CD4-positive, alpha-beta T cell (primary cell): ENCODE results near the gene NET1. TPM values are rescaled to one million over a fixed set of nuclear protein-coding genes. Genes with fewer than 3 reads are reported as not detected.

Experiments used
- ATAC-seq: fragments of 200-7000 bp; cut with Tn5 transposase; one replicate; pipeline ENCODE4 v1.10.0; 2022; ENCODE audit warnings: mild to moderate bottlenecking; ENCODE audit not compliant: poor library complexity
- CTCF ChIA-PET: fragments of 350-600 bp; sonication (Branson Sonifier 250); formaldehyde crosslinking; loops from one replicate; lab custom pipeline; 2021; ENCODE audit warnings: antibody characterized with exemption, inconsistent platforms; lab: Charles Lee
- POLR2A ChIA-PET: fragments of 350-600 bp; sonication (Branson Sonifier 250); formaldehyde crosslinking; loops from one replicate; lab custom pipeline; 2021; ENCODE audit warnings: antibody characterized with exemption, inconsistent platforms; lab: Charles Lee
- DNase-seq, 14 experiments: peaks; one replicate each; pipeline ENCODE4 v3.0.0-alpha.2; 2013 to 2020; ENCODE audit warnings: mixed read lengths in 2 of 14
- H3K27ac ChIP-seq, 2 donors: one replicate each; pipeline versions ENCODE4 v1.5.1 to v1.7.0; 2013; ENCODE audit warnings: low read length in 2 of 2, low read depth in 1 of 2, mild to moderate bottlenecking in 1 of 2
- H3K27me3 ChIP-seq, 2 experiments: 1 replicate in 1 of 2; 2 replicates in 1 of 2; pipeline versions ENCODE4 v1.6.1 to v1.7.0; 2013; ENCODE audit warnings: low read length in 2 of 2, control low read depth in 1 of 2, mild to moderate bottlenecking in 1 of 2, moderate library complexity in 1 of 2; ENCODE audit not compliant: insufficient read depth in 2 of 2, control insufficient read depth in 1 of 2
- H3K36me3 ChIP-seq: one replicate; pipeline ENCODE4 v1.6.1; 2013; ENCODE audit warnings: low read length, control low read depth; ENCODE audit not compliant: insufficient read depth
- H3K4me1 ChIP-seq: one replicate; pipeline ENCODE4 v1.6.1; 2013; ENCODE audit warnings: low read length, control low read depth; ENCODE audit not compliant: insufficient read depth
- H3K4me3 ChIP-seq: one replicate; pipeline ENCODE4 v1.5.1; 2013; ENCODE audit warnings: mild to moderate bottlenecking, low read length, moderate library complexity
- H3K9me3 ChIP-seq, 2 experiments: 1 replicate in 1 of 2; 2 replicates in 1 of 2; pipeline versions ENCODE4 v1.6.1 to v1.7.0; 2013; ENCODE audit warnings: low read length in 2 of 2, mild to moderate bottlenecking in 2 of 2, control low read depth in 1 of 2, moderate library complexity in 1 of 2; ENCODE audit not compliant: control insufficient read depth in 1 of 2, insufficient read depth in 1 of 2
- H3K27ac Mint-ChIP-seq: one replicate; pipeline ENCODE4 v1.8.0; 2020; ENCODE audit warnings: mixed read lengths
- H3K27me3 Mint-ChIP-seq: one replicate; pipeline ENCODE4 v1.8.0; 2021; ENCODE audit warnings: mixed read lengths
- H3K36me3 Mint-ChIP-seq: one replicate; pipeline ENCODE4 v1.8.0; 2021; ENCODE audit warnings: low read depth, mixed read lengths
- H3K4me1 Mint-ChIP-seq: one replicate; pipeline ENCODE4 v1.8.0; 2021; ENCODE audit warnings: low read depth, mixed read lengths
- H3K4me3 Mint-ChIP-seq: one replicate; pipeline ENCODE4 v1.8.0; 2020; ENCODE audit warnings: mild to moderate bottlenecking, mixed read lengths
- H3K9me3 Mint-ChIP-seq: one replicate; pipeline ENCODE4 v1.8.0; 2020; ENCODE audit warnings: mixed read lengths
- intact Hi-C, 2 experiments: fragments of 100-400 bp; cut with DNase I in 1 of 2; cut with micrococcal nuclease in 1 of 2; formaldehyde crosslinking; loops; one replicate each; pipeline versions ENCODE4 v1.15.1 to v1.9.0; 2023 to 2025; cut with DNase I, micrococcal nuclease
- total RNA-seq, 174 experiments: library from RNA in 2 of 174; stranded (reverse) in 2 of 174; gene quantifications; one replicate each; pipeline ENCODE4 v1.2.3 and lab custom pipeline; 2021 to 2026
- TF ChIP-seq, protein P1 (sequence below): fragments of 200-600 bp; IDR thresholded peaks from one replicate; pipeline ENCODE4 v1.8.0; 2022; ENCODE audit warnings: antibody characterized with exemption, mild to moderate bottlenecking

Gene NET1
- total RNA-seq, 2 experiments from 2014 or later, result 29.0 to 30.5 TPM

DNA sequence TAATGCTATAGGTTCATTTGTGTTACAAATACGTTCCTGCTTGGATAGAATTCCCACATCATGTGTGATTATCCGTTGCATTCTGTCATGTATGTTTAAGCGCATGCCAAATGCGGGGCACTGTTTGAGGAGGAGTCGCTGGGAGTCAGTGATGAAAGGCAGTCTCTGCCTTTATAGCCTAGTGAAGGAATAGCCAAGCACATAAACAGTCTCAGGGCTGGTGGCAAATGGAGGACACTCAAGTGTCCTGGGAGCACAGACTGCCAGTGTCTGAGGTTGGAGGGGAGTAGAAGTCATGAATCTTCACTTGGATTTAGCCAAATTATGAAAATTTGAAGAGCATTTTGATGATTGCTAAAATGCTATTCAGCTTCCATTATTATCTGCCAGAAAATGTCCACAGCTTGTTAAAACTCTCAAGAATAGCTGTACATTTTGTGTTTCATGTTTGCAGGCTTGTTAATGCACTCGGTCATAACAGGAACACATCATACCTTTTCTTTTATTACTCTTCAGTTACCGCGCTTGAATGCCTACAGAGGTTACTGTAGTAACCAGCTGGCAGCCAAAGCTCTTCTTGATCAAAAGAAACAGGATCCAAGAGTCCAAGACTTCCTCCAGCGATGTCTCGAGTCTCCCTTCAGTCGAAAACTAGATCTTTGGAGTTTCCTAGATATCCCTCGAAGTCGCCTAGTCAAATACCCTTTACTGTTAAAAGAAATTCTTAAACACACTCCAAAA is 41.6 kb downstream of the NET1 start:
- no peak overlapping the region for H3K27ac ChIP-seq
- intact Hi-C loops, result no loop called here
- TF ChIP-seq, protein P1, sequence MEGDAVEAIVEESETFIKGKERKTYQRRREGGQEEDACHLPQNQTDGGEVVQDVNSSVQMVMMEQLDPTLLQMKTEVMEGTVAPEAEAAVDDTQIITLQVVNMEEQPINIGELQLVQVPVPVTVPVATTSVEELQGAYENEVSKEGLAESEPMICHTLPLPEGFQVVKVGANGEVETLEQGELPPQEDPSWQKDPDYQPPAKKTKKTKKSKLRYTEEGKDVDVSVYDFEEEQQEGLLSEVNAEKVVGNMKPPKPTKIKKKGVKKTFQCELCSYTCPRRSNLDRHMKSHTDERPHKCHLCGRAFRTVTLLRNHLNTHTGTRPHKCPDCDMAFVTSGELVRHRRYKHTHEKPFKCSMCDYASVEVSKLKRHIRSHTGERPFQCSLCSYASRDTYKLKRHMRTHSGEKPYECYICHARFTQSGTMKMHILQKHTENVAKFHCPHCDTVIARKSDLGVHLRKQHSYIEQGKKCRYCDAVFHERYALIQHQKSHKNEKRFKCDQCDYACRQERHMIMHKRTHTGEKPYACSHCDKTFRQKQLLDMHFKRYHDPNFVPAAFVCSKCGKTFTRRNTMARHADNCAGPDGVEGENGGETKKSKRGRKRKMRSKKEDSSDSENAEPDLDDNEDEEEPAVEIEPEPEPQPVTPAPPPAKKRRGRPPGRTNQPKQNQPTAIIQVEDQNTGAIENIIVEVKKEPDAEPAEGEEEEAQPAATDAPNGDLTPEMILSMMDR, result no peak
- no peak overlapping the region for H3K27ac Mint-ChIP-seq
- H3K4me3 ChIP-seq, result no peak overlapping the region
- H3K27me3 Mint-ChIP-seq, result no peaks in the 10 kb centered on the region
- no peaks in the 10 kb centered on the region for H3K27me3 ChIP-seq
- no peaks in the 10 kb centered on the region for H3K9me3 ChIP-seq
- peaks cover 63% of the 10 kb centered on the region for H3K36me3 Mint-ChIP-seq
- peaks cover 17% of the 10 kb centered on the region for H3K4me1 Mint-ChIP-seq
- DNase-seq (no peak), ATAC-seq (no peak)
- CTCF ChIA-PET, result no interaction called here
- H3K36me3 ChIP-seq, result peaks cover 28% of the 10 kb centered on the region
- no peaks in the 10 kb centered on the region for H3K9me3 Mint-ChIP-seq
- H3K4me3 Mint-ChIP-seq, result no peak overlapping the region
- POLR2A ChIA-PET, result interaction anchor here (1.2 to 1.3 kb wide), 2 partner anchors 10 to 437 kb away, joined by 3 read pairs; partner anchors contain the start of gene FBH1
- no peaks in the 10 kb centered on the region for H3K4me1 ChIP-seq

DNA sequence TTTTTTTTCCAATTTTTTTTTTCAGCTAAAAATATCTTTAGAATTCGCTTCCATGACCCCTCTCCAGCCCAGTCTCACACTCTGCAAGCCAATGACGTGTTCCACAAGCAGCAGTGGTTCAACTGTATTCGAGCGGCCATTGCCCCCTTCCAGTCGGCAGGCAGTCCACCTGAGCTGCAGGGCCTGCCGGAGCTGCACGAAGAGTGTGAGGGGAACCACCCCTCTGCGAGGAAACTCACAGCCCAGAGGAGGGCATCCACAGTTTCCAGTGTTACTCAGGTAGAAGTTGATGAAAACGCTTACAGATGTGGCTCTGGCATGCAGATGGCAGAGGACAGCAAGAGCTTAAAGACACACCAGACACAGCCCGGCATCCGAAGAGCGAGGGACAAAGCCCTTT is 44.2 kb downstream of the NET1 start:
- ATAC-seq (no peak), DNase-seq (no peak)
- CTCF ChIA-PET, result no interaction called here
- H3K4me3 Mint-ChIP-seq, result peak overlapping the region; percentile 28
- H3K36me3 Mint-ChIP-seq, result peaks cover 67% of the 10 kb centered on the region
- no peaks in the 10 kb centered on the region for H3K27me3 Mint-ChIP-seq
- H3K27ac ChIP-seq, result no peak overlapping the region
- H3K4me1 ChIP-seq, result no peaks in the 10 kb centered on the region
- POLR2A ChIA-PET, result interaction anchor here (0.7 to 1.4 kb wide), 3 partner anchors 9 to 261 kb away, joined by 3 to 6 read pairs (median 5); no protein-coding TSS in a partner anchor
- intact Hi-C loops, result no loop called here
- no peaks in the 10 kb centered on the region for H3K27me3 ChIP-seq
- TF ChIP-seq, protein P1, result no peak
- no peak overlapping the region for H3K27ac Mint-ChIP-seq
- no peaks in the 10 kb centered on the region for H3K9me3 Mint-ChIP-seq
- H3K36me3 ChIP-seq, result peaks cover 31% of the 10 kb centered on the region
- H3K4me1 Mint-ChIP-seq, result peaks cover 12% of the 10 kb centered on the region
- no peak overlapping the region for H3K4me3 ChIP-seq
- no peaks in the 10 kb centered on the region for H3K9me3 ChIP-seq

DNA sequence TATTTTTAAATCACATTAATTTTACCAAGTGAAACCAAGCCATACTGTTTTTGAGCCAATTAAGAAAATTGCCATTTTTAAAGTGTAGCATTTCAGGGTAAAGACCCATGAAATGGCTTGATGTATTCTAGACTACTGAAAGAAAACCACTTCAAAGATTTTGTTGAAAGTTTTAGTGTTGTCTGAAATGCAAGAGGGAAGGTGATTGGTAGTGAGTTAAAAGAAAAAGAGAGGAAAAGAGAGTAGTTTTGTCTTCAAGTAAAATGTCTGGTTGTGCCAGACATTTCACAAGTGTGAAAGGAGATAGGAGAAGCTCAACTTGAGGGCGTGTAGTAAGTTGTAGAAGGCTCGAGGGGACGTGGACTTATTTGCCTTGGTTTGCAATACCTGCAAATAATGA is 45.4 kb downstream of the NET1 start:
- Mint-ChIP-seq H3K9me3 (no peaks in the 10 kb centered on the region), H3K4me1 (peaks cover 12% of the 10 kb centered on the region), H3K4me3 (peak overlapping the region; percentile 0), H3K27ac (peak overlapping the region; percentile 66), H3K27me3 (no peaks in the 10 kb centered on the region), H3K36me3 (peaks cover 55% of the 10 kb centered on the region)
- ATAC-seq (peak; percentile 97), DNase-seq (peak in 3 of 14 experiments; percentile 48 to 61 (median 54))
- H3K27ac ChIP-seq, result no peak overlapping the region
- H3K4me1 ChIP-seq, result no peaks in the 10 kb centered on the region
- CTCF ChIA-PET, result no interaction called here
- TF ChIP-seq, protein P1, result no peak
- no peak overlapping the region for H3K4me3 ChIP-seq
- no peaks in the 10 kb centered on the region for H3K9me3 ChIP-seq
- POLR2A ChIA-PET, result interaction anchor here (0.7 kb wide), 1 partner anchor 11 kb away, joined by 3 read pairs; no protein-coding TSS in a partner anchor
- peaks cover 29% of the 10 kb centered on the region for H3K36me3 ChIP-seq
- no peaks in the 10 kb centered on the region for H3K27me3 ChIP-seq
- intact Hi-C loops, result no loop called here
